Mucosa of descending colon (tissue), 3 donors: ENCODE measurements around the gene MDN1. TPM values are rescaled to one million over a fixed set of nuclear protein-coding genes. Genes with fewer than 3 reads are reported as not detected.
"Not testable (repeated sequence)": the region's sequence is repeated elsewhere in the genome, so short reads cannot be mapped to it uniquely, and the experiment has no call there.

Experiments
- ATAC-seq: fragments of 200-7000 bp; cut with Tn5 transposase; one replicate; pipeline ENCODE4 v1.9.1; 2020; ENCODE audit warnings: mild to moderate bottlenecking, moderate library complexity
- DNase-seq, 3 donors: peaks; one replicate each; pipeline ENCODE4 v3.0.0-alpha.2; 2020
- H3K36me3 ChIP-seq: fragments of 200-600 bp; one replicate; pipeline ENCODE4 v1.8.0; 2021; ENCODE audit warnings: low read depth, mild to moderate bottlenecking
- H3K4me1 ChIP-seq: fragments of 200-600 bp; one replicate; pipeline ENCODE4 v1.8.0; 2021; ENCODE audit warnings: low read depth, mild to moderate bottlenecking
- H3K4me3 ChIP-seq: fragments of 200-600 bp; one replicate; pipeline ENCODE4 v1.8.0; 2021; ENCODE audit warnings: mild to moderate bottlenecking
- H3K9me3 ChIP-seq: fragments of 200-600 bp; one replicate; pipeline ENCODE4 v1.8.0; 2021; ENCODE audit warnings: mild to moderate bottlenecking
- CTCF ChIP-seq: fragments of 200-600 bp; IDR thresholded peaks from one replicate; pipeline ENCODE4 v1.8.0; 2022; ENCODE audit warnings: antibody characterized with exemption, mild to moderate bottlenecking
- intact Hi-C, 2 donors: fragments of 100-400 bp; cut with DNase I in 1 of 2; cut with micrococcal nuclease in 1 of 2; formaldehyde crosslinking; loops; one replicate each; pipeline versions ENCODE4 v1.11.0 to v1.11.1; 2022; cut with DNase I, micrococcal nuclease
- total RNA-seq, 3 donors: library from RNA; stranded (reverse); fragmentation: NEBNext Ultra II Directional in 2 of 3; extraction: Animal tissue kit (Norgen Biotek cat#: 25700) in 2 of 3; gene quantifications; one replicate each; pipeline versions ENCODE4 v1.2.1 to v1.2.4, GENCODE V29; 2021 to 2023
- donor health status: DM: no; HTN: no; CAD: no; lungs with moderate emphysema.
- donor health status: DM: no; HTN: no; CAD: no.
- donor health status: DM: no; HTN: yes; CAD: no.

The MDN1 gene
- total RNA-seq, 3 donors from 2014 or later: 23.6 to 37.8 (median 32.5) TPM

DNA sequence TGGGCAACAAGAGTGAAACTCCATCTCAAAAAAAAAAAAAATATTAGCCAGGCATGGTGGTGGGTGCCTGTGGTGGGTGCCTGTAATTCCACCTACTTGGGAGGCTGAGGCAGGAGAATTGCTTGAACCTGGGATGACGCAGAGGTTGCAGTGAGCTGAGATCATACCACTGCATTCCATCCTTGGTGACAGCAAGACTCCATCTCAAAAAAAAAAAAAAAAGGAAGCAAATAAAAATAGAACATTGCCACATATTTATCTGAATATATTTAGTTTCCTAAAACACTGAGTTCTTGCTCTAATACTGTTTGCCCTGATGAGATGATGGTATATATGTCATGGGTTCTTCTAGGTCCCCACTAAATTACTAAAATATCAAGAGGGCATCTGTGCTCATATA lies 38.4 kb upstream of the MDN1 start:
- DNase-seq (no peak), ATAC-seq (no peak)
- no peak overlapping the region for H3K4me3 ChIP-seq
- no peaks in the 10 kb centered on the region for H3K36me3 ChIP-seq
- TF ChIP-seq CTCF: no peak
- H3K4me1 ChIP-seq: no peaks in the 10 kb centered on the region
- intact Hi-C loops: no loop called here
- no peaks in the 10 kb centered on the region for H3K9me3 ChIP-seq

DNA sequence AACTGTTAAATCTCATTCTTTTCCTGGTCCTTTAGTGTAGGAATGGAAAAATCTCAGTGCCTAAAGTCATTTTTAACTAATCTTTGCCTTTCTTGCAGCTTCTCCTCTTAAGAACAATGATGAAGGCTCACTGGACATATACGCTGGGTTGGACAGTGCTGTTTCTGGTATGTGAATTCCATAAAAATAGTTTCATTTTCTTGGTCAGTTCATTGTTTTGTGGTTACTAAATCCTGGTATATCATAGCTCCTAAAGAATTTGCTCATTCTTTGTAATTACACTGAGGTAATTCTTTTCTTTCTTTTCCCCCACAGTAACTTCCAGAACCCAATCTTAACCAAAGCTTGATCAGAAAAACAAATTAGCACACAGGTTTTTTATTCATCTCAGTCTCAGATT lies 33.5 kb upstream of the MDN1 start:
- Histone ChIP-seq H3K9me3 (no peaks in the 10 kb centered on the region), H3K4me1 (no peaks in the 10 kb centered on the region), H3K4me3 (no peak overlapping the region), H3K36me3 (no peaks in the 10 kb centered on the region)
- ATAC-seq (no peak), DNase-seq (no peak)
- TF ChIP-seq CTCF: no peak
- intact Hi-C loops: no loop called here

DNA sequence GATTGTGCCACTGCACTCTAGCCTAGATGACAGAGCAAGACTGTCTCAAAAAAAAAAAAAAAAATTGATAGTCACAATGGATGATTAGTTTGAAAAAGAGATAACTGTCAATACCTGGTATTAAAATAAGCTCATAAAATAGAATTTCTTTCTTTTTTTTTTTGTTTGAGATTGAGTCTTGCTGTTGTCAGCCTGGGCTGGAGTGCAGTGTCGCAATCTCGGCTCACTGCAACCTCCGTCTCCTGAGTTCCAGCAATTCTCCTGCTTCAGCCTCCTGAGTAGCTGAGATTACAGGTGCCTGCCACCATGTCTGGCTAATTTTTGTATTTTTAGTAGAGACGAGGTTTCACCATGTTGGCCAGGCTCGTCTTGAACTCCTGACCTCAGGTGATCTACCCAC lies 27.9 kb upstream of the MDN1 start:
- DNase-seq, H3K9me3 ChIP-seq, intact Hi-C loops, H3K4me3 ChIP-seq, H3K36me3 ChIP-seq, ATAC-seq, H3K4me1 ChIP-seq: not testable (repeated sequence)

DNA sequence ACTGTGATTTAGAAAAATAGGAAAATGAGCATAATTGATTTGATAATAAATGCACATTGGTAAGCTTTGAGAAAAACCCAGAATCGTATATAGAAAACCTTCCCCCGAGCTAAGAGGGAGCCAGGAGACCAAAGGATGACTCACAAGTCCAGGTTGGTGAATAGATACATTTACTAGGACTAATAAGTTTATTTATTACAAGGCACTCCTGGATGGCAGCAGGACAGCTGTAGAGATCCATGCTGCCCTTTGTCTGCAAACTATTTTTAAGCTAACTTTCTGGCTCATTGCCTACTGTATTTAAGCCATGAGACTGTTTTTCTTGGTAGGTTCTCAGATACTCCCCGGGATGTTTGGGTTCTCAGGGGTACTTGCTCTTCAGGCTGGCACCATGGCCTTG lies 23.5 kb upstream of the MDN1 start:
- Histone ChIP-seq H3K4me3 (no peak overlapping the region), H3K4me1 (no peaks in the 10 kb centered on the region), H3K36me3 (no peaks in the 10 kb centered on the region), H3K9me3 (no peaks in the 10 kb centered on the region)
- DNase-seq: no peak
- ATAC-seq: no peak
- no peak for TF ChIP-seq CTCF
- intact Hi-C loops: no loop called here

DNA sequence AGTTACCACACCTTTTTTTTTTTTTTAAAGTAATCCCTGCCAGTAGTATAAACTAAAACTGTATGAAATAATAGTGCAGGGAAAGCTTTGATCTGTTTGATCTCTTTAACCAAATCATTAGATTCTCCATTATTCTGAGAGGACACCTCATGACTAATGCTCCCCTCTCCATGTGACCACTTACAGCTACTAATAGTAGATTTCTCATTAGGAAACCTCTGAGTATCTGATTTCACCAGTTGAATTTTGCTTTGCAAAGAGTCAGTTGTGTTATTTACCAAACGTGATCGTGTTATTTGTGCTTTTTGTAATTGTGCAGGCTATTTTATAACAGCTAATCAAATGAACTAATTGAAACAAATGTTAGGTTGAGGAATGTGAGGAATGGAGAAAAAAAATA lies 22.6 kb upstream of the MDN1 start:
- Histone ChIP-seq H3K9me3 (no peaks in the 10 kb centered on the region), H3K4me3 (no peak overlapping the region), H3K4me1 (no peaks in the 10 kb centered on the region), H3K36me3 (no peaks in the 10 kb centered on the region)
- no peak for TF ChIP-seq CTCF
- intact Hi-C loops: no loop called here
- DNase-seq: no peak
- no peak for ATAC-seq

DNA sequence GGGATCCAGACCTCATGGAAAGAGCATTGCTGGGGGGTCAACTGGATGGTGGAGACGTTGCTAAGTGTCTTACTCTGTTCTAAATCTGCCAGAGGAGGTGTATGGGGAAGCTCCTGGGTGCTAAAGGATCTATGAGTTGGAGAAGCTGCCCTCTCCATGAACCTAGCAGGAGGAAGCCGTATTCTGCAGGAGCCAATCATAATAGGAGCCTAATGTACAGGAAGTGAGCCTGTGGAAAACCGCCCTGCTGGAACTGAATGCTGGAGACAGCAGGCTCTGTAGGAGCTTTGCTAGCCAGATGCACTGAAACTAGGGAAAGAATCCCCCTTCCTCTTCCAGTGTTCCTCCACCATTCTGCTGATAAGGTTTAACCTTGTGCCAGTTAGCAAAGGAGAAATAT lies 20.9 kb upstream of the MDN1 start:
- Histone ChIP-seq H3K9me3 (no peaks in the 10 kb centered on the region), H3K36me3 (no peaks in the 10 kb centered on the region), H3K4me1 (no peaks in the 10 kb centered on the region), H3K4me3 (no peak overlapping the region)
- no peak for TF ChIP-seq CTCF
- intact Hi-C loops: no loop called here
- DNase-seq: no peak
- peak; percentile 25 for ATAC-seq
